HUES48 (cell line): ENCODE data around the gene ERN1.
"Not testable (repeated sequence)": the region's sequence is repeated elsewhere in the genome, so short reads cannot be mapped to it uniquely, and the experiment has no call there.

Experiments
- H3K27ac ChIP-seq: one replicate; pipeline ENCODE4 v1.7.0; 2013; ENCODE audit warnings: low read depth, low read length, inconsistent platforms
- H3K27me3 ChIP-seq: 2 replicates; pipeline ENCODE4 v1.6.1; 2013; ENCODE audit warnings: mild to moderate bottlenecking, low read length; ENCODE audit not compliant: control insufficient read depth, insufficient read depth
- H3K36me3 ChIP-seq: 2 replicates; pipeline ENCODE4 v1.6.1; 2013; ENCODE audit warnings: low read length; ENCODE audit not compliant: control insufficient read depth, insufficient read depth
- H3K4me1 ChIP-seq: 2 replicates; pipeline ENCODE4 v1.6.1; 2013; ENCODE audit warnings: mild to moderate bottlenecking, low read length; ENCODE audit not compliant: control insufficient read depth, insufficient read depth
- H3K4me3 ChIP-seq: 2 replicates; pipeline ENCODE4 v1.5.1; 2013; ENCODE audit warnings: mild to moderate bottlenecking, low read depth, low read length
- H3K9ac ChIP-seq: 2 replicates; pipeline ENCODE4 v1.6.1; 2013; ENCODE audit warnings: mild to moderate bottlenecking, low read depth, low read length, moderate library complexity
- H3K9me3 ChIP-seq: 2 replicates; pipeline ENCODE4 v1.6.1; 2013; ENCODE audit warnings: low read length; ENCODE audit not compliant: control insufficient read depth, insufficient read depth

ERN1 gene

DNA sequence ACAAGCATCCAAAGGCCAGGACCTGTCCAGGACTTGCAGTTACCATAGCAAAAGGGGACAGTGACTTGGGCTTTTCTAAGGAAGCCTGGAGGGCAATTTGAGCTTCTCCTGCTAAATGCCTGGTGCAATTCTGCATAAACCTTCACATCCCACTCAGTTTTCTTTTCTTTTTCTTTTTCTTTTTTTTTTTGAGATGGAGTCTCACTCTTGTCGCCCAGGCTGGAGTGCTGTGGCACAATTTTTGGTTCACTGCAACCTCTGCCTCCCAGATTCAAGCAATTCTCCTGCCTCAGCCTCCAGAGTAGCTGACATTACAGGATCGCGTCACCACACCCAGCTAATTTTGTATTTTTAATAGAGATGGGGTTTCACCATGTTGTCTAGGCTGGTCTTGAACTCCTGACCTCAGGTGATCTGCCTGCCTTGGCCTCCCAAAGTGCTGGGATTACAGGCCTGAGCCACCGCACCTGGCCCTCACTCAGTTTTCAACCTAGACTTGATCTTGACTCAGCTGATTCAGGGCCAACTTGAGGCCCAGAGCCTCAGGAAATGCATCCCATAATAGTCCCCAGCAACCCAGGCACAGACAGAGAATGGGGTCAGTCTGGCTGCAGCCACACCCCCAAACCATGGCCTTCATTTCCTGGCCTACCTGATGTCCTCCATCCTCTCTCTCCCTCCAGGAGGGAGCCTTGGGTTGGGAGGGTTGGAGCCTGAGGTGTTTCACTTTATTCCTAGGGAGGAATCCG lies 122.7 kb downstream of the ERN1 start:
- H3K9ac ChIP-seq, H3K4me1 ChIP-seq, H3K27ac ChIP-seq, H3K36me3 ChIP-seq, H3K9me3 ChIP-seq, H3K27me3 ChIP-seq, H3K4me3 ChIP-seq: not testable (repeated sequence)

- Histone ChIP-seq H3K36me3 (no peaks in the 10 kb centered on the region), H3K4me3 (no peak overlapping the region), H3K9me3 (no peaks in the 10 kb centered on the region), H3K27me3 (no peaks in the 10 kb centered on the region), H3K4me1 (no peaks in the 10 kb centered on the region), H3K9ac (no peak overlapping the region), H3K27ac (no peak overlapping the region)
Observed at GRCh38 chr17:64006361-64007088, 123.4 kb downstream of the ERN1 start.

DNA sequence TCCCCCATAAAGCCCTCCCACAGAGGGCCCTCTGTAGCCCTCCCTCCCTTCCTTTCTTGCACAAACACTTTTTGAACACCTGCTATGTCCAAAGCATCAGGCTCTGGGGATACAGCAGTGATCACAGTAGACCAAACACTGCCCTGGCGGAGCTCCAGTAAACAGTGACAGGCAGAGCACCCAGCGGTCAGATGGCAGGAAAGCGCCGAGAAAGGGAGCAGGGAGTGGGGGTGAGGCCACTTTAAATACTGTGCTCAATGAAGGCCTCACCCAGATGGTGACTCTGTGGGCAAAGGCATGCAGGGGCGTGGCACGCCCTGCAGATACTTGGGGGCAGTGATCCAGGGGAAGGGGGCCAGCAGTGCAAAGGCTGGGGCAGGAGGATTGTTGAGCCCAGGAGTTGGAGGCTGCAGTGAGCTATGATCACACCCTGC lies 124.2 kb downstream of the ERN1 start:
- no peaks in the 10 kb centered on the region for H3K9me3 ChIP-seq
- H3K27ac ChIP-seq: no peak overlapping the region
- no peak overlapping the region for H3K4me3 ChIP-seq
- no peaks in the 10 kb centered on the region for H3K27me3 ChIP-seq
- H3K4me1 ChIP-seq: no peaks in the 10 kb centered on the region
- no peak overlapping the region for H3K9ac ChIP-seq
- H3K36me3 ChIP-seq: no peaks in the 10 kb centered on the region

- Histone ChIP-seq H3K27me3 (no peaks in the 10 kb centered on the region), H3K4me3 (no peak overlapping the region), H3K9me3 (no peaks in the 10 kb centered on the region), H3K4me1 (no peaks in the 10 kb centered on the region), H3K36me3 (no peaks in the 10 kb centered on the region), H3K27ac (no peak overlapping the region), H3K9ac (no peak overlapping the region)
Observed at GRCh38 chr17:64004903-64005733, 124.8 kb downstream of the ERN1 start.

GRCh38 chr17:64004218-64004770 lies 125.7 kb downstream of the ERN1 start:
- H3K9ac ChIP-seq: no peak overlapping the region
- no peak overlapping the region for H3K4me3 ChIP-seq
- no peak overlapping the region for H3K27ac ChIP-seq
- H3K27me3 ChIP-seq: peaks cover 8% of the 10 kb centered on the region
- no peaks in the 10 kb centered on the region for H3K9me3 ChIP-seq
- H3K36me3 ChIP-seq: no peaks in the 10 kb centered on the region
- H3K4me1 ChIP-seq: no peaks in the 10 kb centered on the region

GRCh38 chr17:64003526-64004121 lies 126.3 kb downstream of the ERN1 start:
- peaks cover 13% of the 10 kb centered on the region for H3K27me3 ChIP-seq
- no peaks in the 10 kb centered on the region for H3K9me3 ChIP-seq
- no peaks in the 10 kb centered on the region for H3K4me1 ChIP-seq
- H3K9ac ChIP-seq: no peak overlapping the region
- H3K27ac ChIP-seq: no peak overlapping the region
- no peak overlapping the region for H3K4me3 ChIP-seq
- no peaks in the 10 kb centered on the region for H3K36me3 ChIP-seq

DNA sequence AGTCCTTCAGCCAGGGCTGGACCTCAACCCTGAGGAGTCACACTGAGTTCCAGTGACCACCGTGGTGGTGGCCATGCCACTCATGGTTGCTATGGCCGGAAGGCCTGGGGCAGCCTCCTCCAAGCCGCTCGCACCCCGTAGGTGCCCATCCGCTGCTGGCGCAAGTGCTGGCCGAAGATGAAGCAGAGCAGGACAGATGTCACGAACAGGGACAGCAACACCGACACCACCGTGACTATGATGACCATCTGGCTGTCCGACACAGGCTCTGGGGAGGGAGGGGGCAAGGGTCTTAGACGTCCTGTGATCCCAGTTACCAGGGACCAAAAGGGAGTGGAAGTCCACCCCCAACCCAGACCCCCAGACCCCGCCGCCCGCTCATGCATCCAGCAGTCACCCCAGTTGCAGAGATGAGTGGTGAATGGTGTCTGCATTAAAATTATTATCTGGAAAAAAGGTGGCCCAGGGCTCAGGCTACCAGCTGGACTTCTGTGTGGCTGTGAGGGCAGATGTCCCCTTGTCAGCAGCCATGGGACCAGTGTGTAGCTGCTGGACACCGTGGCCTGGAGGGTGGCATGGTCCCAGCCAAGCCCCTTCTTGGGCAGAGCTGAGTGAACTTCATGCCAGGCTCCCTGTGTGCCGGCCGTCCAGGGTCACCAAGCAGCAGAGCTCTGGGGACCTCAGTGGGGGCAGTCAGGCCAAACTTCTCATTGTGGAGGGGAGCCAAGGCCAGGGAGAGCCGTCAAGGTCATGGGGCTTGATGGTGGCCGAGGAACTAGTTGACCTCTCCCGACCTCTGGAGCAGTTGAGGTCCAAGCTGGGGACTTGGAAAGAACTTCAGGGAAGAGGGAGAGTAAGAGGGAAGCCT lies 127.1 kb downstream of the ERN1 start:
- Histone ChIP-seq H3K4me1 (no peaks in the 10 kb centered on the region), H3K36me3 (no peaks in the 10 kb centered on the region), H3K4me3 (no peak overlapping the region), H3K9me3 (no peaks in the 10 kb centered on the region), H3K27ac (no peak overlapping the region), H3K27me3 (peaks cover 14% of the 10 kb centered on the region), H3K9ac (no peak overlapping the region)

GRCh38 chr17:64001763-64002529 lies 128.0 kb downstream of the ERN1 start:
- H3K4me1 ChIP-seq: 0 out of 2 replicates have a peak, but pooled peaks cover 5% of the 10 kb centered on the region
- H3K9me3 ChIP-seq: no peaks in the 10 kb centered on the region
- no peaks in the 10 kb centered on the region for H3K36me3 ChIP-seq
- peaks cover 23% of the 10 kb centered on the region for H3K27me3 ChIP-seq
- no peak overlapping the region for H3K27ac ChIP-seq
- no peak overlapping the region for H3K4me3 ChIP-seq
- H3K9ac ChIP-seq: no peak overlapping the region

DNA sequence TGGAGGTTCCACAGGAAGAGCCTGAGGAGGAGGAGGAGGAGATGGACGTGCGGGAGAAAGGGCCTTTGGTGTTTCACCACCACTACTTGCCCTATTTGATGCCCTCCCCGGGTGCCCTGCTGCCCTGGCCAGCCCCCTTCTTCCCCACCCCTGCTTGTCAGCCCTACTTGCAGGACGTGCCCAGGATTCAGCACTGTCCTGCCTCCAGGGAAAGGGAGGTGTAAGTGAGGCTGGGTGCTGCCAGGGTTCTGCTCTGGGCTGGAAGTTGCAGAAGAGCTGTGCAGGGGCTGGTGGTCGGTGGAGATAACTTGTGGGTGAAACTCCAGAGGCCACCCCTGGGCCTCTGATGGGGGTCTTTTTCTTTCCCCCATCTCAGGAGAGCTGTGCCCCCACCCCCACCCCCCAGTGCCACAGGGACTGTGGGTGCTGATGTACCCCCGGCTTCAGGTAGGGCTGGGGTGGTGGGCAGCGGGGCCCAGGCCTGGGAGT lies 128.8 kb downstream of the ERN1 start:
- H3K4me3 ChIP-seq: no peak overlapping the region
- no peak overlapping the region for H3K9ac ChIP-seq
- H3K27ac ChIP-seq: no peak overlapping the region
- H3K36me3 ChIP-seq: no peaks in the 10 kb centered on the region
- no peaks in the 10 kb centered on the region for H3K9me3 ChIP-seq
- 0 out of 2 replicates have a peak, but pooled peaks cover 5% of the 10 kb centered on the region for H3K4me1 ChIP-seq
- H3K27me3 ChIP-seq: peaks cover 28% of the 10 kb centered on the region
